ENCODE measurements around the gene VWA3B. TPM values are rescaled to one million over a fixed set of nuclear protein-coding genes. Genes with fewer than 3 reads are reported as not detected.
A peak's percentile ranks its signal among the peaks of the same experiment; 100 is the strongest.

VWA3B gene
- total and polyA plus RNA-seq, 5 donors from 2014 or later: not detected

DNA sequence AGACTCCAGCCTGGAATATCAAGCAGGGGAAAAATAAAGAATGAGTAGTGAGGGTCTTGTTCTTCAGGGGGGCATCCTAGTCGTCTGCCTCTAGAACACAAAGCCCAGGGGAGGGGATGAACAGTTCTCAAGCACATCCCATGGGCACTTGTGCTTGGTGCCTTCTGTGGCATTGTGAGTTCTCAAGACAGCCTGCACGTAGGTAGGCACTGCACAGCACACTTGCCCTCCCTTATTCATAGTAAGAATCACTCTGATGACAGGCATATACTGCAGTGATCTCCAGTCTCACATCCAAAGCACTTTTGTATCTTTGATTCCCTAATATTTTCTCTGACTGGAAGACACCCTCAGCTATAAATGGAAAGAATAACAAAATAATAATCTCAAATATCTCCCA is 154.6 kb downstream of the VWA3B start:
- H3K4me1 Mint-ChIP-seq: no peaks in the 10 kb centered on the region
- ATAC-seq (ENCODE audit: low read depth in 2 of 2) (no peak), DNase-seq (no peak)
- no peaks in the 10 kb centered on the region for H3K36me3 Mint-ChIP-seq
- no peaks in the 10 kb centered on the region for H3K4me1 ChIP-seq (ENCODE audit: control insufficient read depth, insufficient read depth, low read length, poor library complexity, severe bottlenecking)
- H3K27ac ChIP-seq (ENCODE audit: insufficient read depth, low read length, poor library complexity, severe bottlenecking): no peak overlapping the region
- H3K27me3 Mint-ChIP-seq: peaks cover 27% of the 10 kb centered on the region
- no peak overlapping the region for H3K4me3 Mint-ChIP-seq
- H3K9me3 Mint-ChIP-seq: peaks cover 0 to 3% (median 0%) of the 10 kb centered on the region in 7 donors
- H3K27me3 ChIP-seq (ENCODE audit: control insufficient read depth, insufficient read depth, low read length): peaks cover 6% of the 10 kb centered on the region
- H3K36me3 ChIP-seq (ENCODE audit: control insufficient read depth, insufficient read depth, low read length): no peaks in the 10 kb centered on the region
- H3K9me3 ChIP-seq (ENCODE audit: control insufficient read depth in 2 of 2, low read length in 2 of 2): no peaks in the 10 kb centered on the region
- no peak overlapping the region for H3K27ac Mint-ChIP-seq
- no peak overlapping the region for H3K4me3 ChIP-seq (ENCODE audit: low read depth, low read length)

DNA sequence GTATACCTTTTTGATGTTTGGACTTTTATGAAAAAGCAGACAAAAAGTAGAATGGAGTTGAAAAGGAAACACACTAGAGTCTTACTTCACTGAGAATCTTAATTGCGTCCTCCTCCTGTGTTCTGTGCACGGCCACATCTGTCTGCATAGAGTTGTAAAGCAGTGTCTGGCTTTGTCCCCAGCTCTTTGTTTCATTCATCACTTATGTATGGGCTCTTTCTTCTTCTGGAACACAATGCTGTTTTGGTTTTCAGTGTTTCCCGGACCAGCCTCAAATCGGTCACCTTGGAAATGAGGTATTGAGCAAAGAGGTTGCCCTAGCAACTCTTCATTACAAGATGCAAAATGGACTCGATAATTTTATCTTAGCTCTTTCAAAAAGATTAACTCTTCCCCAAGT is 155.0 kb downstream of the VWA3B start:
- Mint-ChIP-seq H3K36me3 (no peaks in the 10 kb centered on the region), H3K27me3 (peaks cover 27% of the 10 kb centered on the region), H3K4me3 (no peak overlapping the region), H3K27ac (no peak overlapping the region), H3K9me3 (peaks cover 0 to 3% (median 0%) of the 10 kb centered on the region in 7 donors), H3K4me1 (no peaks in the 10 kb centered on the region)
- H3K27me3 ChIP-seq (ENCODE audit: control insufficient read depth, insufficient read depth, low read length): peaks cover 6% of the 10 kb centered on the region
- H3K4me1 ChIP-seq (ENCODE audit: control insufficient read depth, insufficient read depth, low read length, poor library complexity, severe bottlenecking): no peaks in the 10 kb centered on the region
- H3K9me3 ChIP-seq (ENCODE audit: control insufficient read depth in 2 of 2, low read length in 2 of 2): no peaks in the 10 kb centered on the region
- no peaks in the 10 kb centered on the region for H3K36me3 ChIP-seq (ENCODE audit: control insufficient read depth, insufficient read depth, low read length)
- no peak overlapping the region for H3K4me3 ChIP-seq (ENCODE audit: low read depth, low read length)
- no peak for ATAC-seq (ENCODE audit: low read depth in 2 of 2)
- no peak for DNase-seq
- no peak overlapping the region for H3K27ac ChIP-seq (ENCODE audit: insufficient read depth, low read length, poor library complexity, severe bottlenecking)

DNA sequence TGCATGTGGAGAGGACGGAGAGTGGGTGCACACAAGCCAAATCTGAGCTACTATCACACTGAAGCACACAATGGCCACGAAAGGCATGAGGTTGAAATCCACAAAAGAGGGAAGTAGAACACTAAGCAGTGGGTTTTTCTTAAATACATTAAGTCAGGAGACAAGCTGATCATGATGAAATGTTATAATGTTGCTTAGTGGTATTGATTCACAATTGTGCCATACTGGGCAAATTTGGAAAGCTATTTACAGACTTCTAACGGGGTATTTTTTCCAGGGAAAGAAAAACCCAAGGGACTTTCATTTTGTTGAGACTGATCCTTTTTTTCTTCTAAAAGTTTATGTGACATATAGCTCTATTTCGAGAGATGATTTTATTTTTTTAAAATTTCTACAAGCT is 158.5 kb downstream of the VWA3B start:
- Mint-ChIP-seq H3K27ac (no peak overlapping the region), H3K27me3 (peaks cover 20% of the 10 kb centered on the region), H3K9me3 (peaks cover 0 to 16% (median 2%) of the 10 kb centered on the region in 7 donors), H3K36me3 (no peaks in the 10 kb centered on the region), H3K4me3 (no peak overlapping the region), H3K4me1 (no peaks in the 10 kb centered on the region)
- no peak overlapping the region for H3K4me3 ChIP-seq (ENCODE audit: low read depth, low read length)
- DNase-seq (no peak), ATAC-seq (ENCODE audit: low read depth in 2 of 2) (no peak)
- H3K27ac ChIP-seq (ENCODE audit: insufficient read depth, low read length, poor library complexity, severe bottlenecking): no peak overlapping the region
- H3K36me3 ChIP-seq (ENCODE audit: control insufficient read depth, insufficient read depth, low read length): no peaks in the 10 kb centered on the region
- peaks cover 7% of the 10 kb centered on the region for H3K27me3 ChIP-seq (ENCODE audit: control insufficient read depth, insufficient read depth, low read length)
- H3K4me1 ChIP-seq (ENCODE audit: control insufficient read depth, insufficient read depth, low read length, poor library complexity, severe bottlenecking): no peaks in the 10 kb centered on the region
- H3K9me3 ChIP-seq (ENCODE audit: control insufficient read depth in 2 of 2, low read length in 2 of 2): peaks cover 10 to 13% of the 10 kb centered on the region in 2 experiments

DNA sequence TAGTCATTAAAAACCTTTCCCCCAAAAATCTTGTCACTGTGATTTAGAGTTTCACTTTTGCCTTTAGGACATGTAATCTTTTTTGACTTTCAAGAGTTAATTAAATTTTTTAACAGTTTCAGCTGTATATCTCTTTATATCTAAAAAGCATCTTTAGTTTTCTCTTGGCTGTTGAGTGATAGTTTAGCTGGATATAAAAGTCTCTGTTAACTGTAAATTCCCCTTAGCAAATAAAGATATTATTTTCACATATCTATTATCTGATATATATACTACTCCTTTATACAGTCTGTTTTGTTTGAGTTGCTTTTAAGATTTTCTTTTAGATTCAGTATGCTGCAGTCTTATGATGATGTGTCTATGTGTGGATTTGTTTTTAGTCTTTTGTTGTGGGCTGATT is 160.4 kb downstream of the VWA3B start:
- Histone ChIP-seq H3K27me3 (ENCODE audit: control insufficient read depth, insufficient read depth, low read length) (peaks cover 1% of the 10 kb centered on the region), H3K4me1 (ENCODE audit: control insufficient read depth, insufficient read depth, low read length, poor library complexity, severe bottlenecking) (no peaks in the 10 kb centered on the region), H3K9me3 (ENCODE audit: control insufficient read depth in 2 of 2, low read length in 2 of 2) (peaks cover 10 to 13% of the 10 kb centered on the region in 2 experiments), H3K36me3 (ENCODE audit: control insufficient read depth, insufficient read depth, low read length) (no peaks in the 10 kb centered on the region), H3K27ac (ENCODE audit: insufficient read depth, low read length, poor library complexity, severe bottlenecking) (no peak overlapping the region), H3K4me3 (ENCODE audit: low read depth, low read length) (no peak overlapping the region)
- Mint-ChIP-seq H3K4me3 (no peak overlapping the region), H3K36me3 (no peaks in the 10 kb centered on the region), H3K27me3 (peaks cover 10% of the 10 kb centered on the region), H3K9me3 (peaks cover 0 to 16% (median 2%) of the 10 kb centered on the region in 7 donors), H3K4me1 (no peaks in the 10 kb centered on the region), H3K27ac (peak overlapping the region in 1 of 3 donors; percentile 20)
- DNase-seq: no peak
- no peak for ATAC-seq (ENCODE audit: low read depth in 2 of 2)

DNA sequence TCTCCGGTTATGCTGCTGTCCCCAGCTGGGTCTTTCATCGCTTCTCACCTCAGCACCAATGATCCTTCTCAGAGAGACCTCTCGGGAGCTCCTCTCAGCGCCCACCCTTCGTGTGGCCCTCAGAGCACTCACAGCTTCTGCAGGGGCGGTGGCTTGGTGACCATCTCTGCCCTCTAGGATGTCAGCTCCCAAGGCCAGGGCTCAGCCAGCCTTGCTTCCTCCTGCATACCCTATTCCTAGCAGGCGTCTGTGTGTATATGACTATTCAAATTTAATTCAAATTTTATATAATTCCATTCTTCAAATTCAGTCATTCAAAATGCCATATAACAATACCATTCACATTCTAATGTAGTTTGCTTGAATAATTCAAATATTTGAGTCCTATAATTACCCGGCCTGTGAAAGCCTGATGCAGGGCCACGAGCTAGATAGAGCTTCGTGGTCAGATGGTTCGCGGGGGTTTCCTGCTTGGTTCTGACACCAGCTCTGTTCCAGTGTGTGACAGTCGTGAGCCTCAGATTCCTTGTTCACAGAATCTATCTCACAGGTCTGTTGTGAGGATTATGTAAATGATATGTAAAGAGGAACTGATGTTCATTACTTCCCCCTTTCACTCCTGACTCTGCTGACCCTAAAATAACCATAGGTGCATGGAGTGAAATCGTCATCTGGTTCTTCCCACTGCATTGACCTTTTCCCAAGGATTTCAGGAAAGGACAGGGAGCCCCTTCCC is 165.2 kb downstream of the VWA3B start:
- H3K9me3 ChIP-seq (ENCODE audit: control insufficient read depth in 2 of 2, low read length in 2 of 2): peaks cover 10 to 13% of the 10 kb centered on the region in 2 experiments
- Mint-ChIP-seq H3K27me3 (peaks cover 22% of the 10 kb centered on the region), H3K9me3 (peaks cover 0 to 15% (median 2%) of the 10 kb centered on the region in 7 donors), H3K4me3 (no peak overlapping the region), H3K27ac (no peak overlapping the region), H3K4me1 (no peaks in the 10 kb centered on the region), H3K36me3 (no peaks in the 10 kb centered on the region)
- no peak for DNase-seq
- H3K27ac ChIP-seq (ENCODE audit: insufficient read depth, low read length, poor library complexity, severe bottlenecking): no peak overlapping the region
- no peaks in the 10 kb centered on the region for H3K4me1 ChIP-seq (ENCODE audit: control insufficient read depth, insufficient read depth, low read length, poor library complexity, severe bottlenecking)
- peaks cover 1% of the 10 kb centered on the region for H3K27me3 ChIP-seq (ENCODE audit: control insufficient read depth, insufficient read depth, low read length)
- no peaks in the 10 kb centered on the region for H3K36me3 ChIP-seq (ENCODE audit: control insufficient read depth, insufficient read depth, low read length)
- peak in 1 of 2 donors; percentile 24 for ATAC-seq (ENCODE audit: low read depth in 2 of 2)
- H3K4me3 ChIP-seq (ENCODE audit: low read depth, low read length): no peak overlapping the region

DNA sequence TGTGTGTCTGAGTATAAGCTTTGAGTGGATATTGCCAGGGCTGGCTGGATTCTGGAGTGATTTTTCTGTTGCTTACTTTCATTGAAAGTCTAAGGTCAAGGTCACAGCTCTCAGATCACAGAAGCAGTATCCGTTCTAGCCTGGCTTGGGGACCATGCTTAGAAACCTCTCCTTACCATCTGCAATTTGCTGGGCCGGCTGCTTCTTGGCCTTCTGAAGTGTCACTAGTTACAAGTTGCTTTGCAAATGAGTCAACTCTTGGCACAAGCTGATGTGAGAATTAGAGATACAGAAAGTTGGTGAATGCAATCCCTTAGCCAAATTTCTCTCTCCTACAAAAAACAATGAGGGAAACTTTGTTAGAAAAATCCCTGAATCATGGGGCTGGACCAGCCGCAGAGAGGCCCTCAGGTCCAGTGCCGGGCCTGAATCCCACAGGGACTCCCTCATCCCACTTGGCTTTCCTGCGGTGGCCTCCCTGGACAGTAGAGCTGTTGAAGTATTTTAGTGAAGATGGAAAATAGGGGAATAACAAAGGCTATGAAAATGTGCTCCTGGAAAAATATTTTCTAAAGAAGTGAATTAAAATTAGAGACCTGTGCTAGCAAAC is 166.6 kb downstream of the VWA3B start:
- H3K27me3 ChIP-seq (ENCODE audit: control insufficient read depth, insufficient read depth, low read length): peaks cover under 1% of the 10 kb centered on the region
- DNase-seq (no peak), ATAC-seq (ENCODE audit: low read depth in 2 of 2) (no peak)
- peaks cover 25% of the 10 kb centered on the region for H3K27me3 Mint-ChIP-seq
- H3K4me1 ChIP-seq (ENCODE audit: control insufficient read depth, insufficient read depth, low read length, poor library complexity, severe bottlenecking): no peaks in the 10 kb centered on the region
- no peak overlapping the region for H3K4me3 Mint-ChIP-seq
- H3K9me3 Mint-ChIP-seq: peaks cover 0 to 4% (median 1%) of the 10 kb centered on the region in 7 donors
- H3K27ac Mint-ChIP-seq: no peak overlapping the region
- no peaks in the 10 kb centered on the region for H3K36me3 ChIP-seq (ENCODE audit: control insufficient read depth, insufficient read depth, low read length)
- H3K4me3 ChIP-seq (ENCODE audit: low read depth, low read length): no peak overlapping the region
- H3K36me3 Mint-ChIP-seq: no peaks in the 10 kb centered on the region
- H3K4me1 Mint-ChIP-seq: no peaks in the 10 kb centered on the region
- peaks cover under 1% of the 10 kb centered on the region in 2 experiments for H3K9me3 ChIP-seq (ENCODE audit: control insufficient read depth in 2 of 2, low read length in 2 of 2)
- no peak overlapping the region for H3K27ac ChIP-seq (ENCODE audit: insufficient read depth, low read length, poor library complexity, severe bottlenecking)

DNA sequence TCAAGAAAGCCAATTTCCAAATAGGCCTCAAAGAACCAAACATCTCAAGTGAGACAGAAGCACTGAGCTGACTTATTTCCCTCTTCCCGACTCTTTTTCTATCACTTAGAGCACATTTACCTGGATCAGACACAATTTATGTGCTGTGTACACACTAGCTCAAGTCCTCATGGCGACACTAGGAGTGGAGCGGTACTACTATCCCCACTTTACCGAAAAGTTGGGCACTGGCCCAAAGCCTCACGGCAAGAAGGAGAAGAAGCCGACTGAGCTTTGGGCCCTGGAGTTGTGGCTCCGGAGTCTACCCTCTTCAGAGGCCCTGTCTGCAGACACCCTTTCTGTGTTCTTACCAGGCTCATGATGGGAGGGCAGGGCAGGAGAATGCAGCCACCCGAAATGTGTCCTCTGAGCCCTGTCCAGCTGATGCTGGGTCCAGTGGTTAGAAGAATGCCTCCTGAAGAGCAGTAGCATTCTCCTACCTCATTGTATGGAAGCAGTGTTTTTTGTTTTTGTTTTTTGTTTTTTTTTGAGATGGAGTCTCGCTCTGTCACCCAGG is 167.6 kb downstream of the VWA3B start:
- Mint-ChIP-seq H3K36me3 (no peaks in the 10 kb centered on the region), H3K27ac (no peak overlapping the region)

More for the DNA sequence above, 167.6 kb downstream of the VWA3B start:
- Mint-ChIP-seq H3K27me3 (peaks cover 28% of the 10 kb centered on the region), H3K9me3 (peaks cover 0 to 2% (median 0%) of the 10 kb centered on the region in 7 donors), H3K4me3 (no peak overlapping the region), H3K4me1 (no peaks in the 10 kb centered on the region)
- Histone ChIP-seq H3K27ac (ENCODE audit: insufficient read depth, low read length, poor library complexity, severe bottlenecking) (no peak overlapping the region), H3K4me1 (ENCODE audit: control insufficient read depth, insufficient read depth, low read length, poor library complexity, severe bottlenecking) (no peaks in the 10 kb centered on the region), H3K4me3 (ENCODE audit: low read depth, low read length) (no peak overlapping the region), H3K9me3 (ENCODE audit: control insufficient read depth in 2 of 2, low read length in 2 of 2) (no peaks in the 10 kb centered on the region), H3K27me3 (ENCODE audit: control insufficient read depth, insufficient read depth, low read length) (no peaks in the 10 kb centered on the region), H3K36me3 (ENCODE audit: control insufficient read depth, insufficient read depth, low read length) (no peaks in the 10 kb centered on the region)
- DNase-seq (no peak), ATAC-seq (ENCODE audit: low read depth in 2 of 2) (no peak)
